Forelimb muscle (tissue), 1 donor: Measurements from ENCODE around the gene HDAC9. TPM values are rescaled to one million over a fixed set of nuclear protein-coding genes. Genes with fewer than 3 reads are reported as not detected.

Experiments used
- DNase-seq: peaks from one replicate; pipeline ENCODE4 v3.0.0-alpha.2; 2013; ENCODE audit warnings: low read depth
- polyA plus RNA-seq: library from polyadenylated mRNA; unstranded; fragments of 120-200 nt; gene quantifications from one replicate; pipeline ENCODE4 v1.2.1, GENCODE V29; 2013; ENCODE audit not compliant: insufficient read length

The HDAC9 gene
- polyA plus RNA-seq, 1 donor, result 18.6 TPM

- peak; percentile 39 for DNase-seq
These were observed 95.3 kb downstream of the HDAC9 start for GRCh38 chr7:18590744-18591340.

- DNase-seq, result no peak
These were observed 98.2 kb downstream of the HDAC9 start for GRCh38 chr7:18593602-18594279.

GRCh38 chr7:18597754-18598153, 102.2 kb downstream of the HDAC9 start:
- DNase-seq, result no peak

GRCh38 chr7:18607025-18607424, 111.5 kb downstream of the HDAC9 start:
- no peak for DNase-seq

GRCh38 chr7:18610331-18610948, 114.9 kb downstream of the HDAC9 start:
- DNase-seq, result no peak

GRCh38 chr7:18614841-18615240, 119.3 kb downstream of the HDAC9 start:
- DNase-seq, result no peak

GRCh38 chr7:18619311-18619710, 123.8 kb downstream of the HDAC9 start:
- no peak for DNase-seq

GRCh38 chr7:18623389-18623788, 127.8 kb downstream of the HDAC9 start:
- DNase-seq, result no peak

GRCh38 chr7:18624459-18624858, 128.9 kb downstream of the HDAC9 start:
- DNase-seq, result no peak

GRCh38 chr7:18626086-18626485, 130.5 kb downstream of the HDAC9 start:
- DNase-seq, result no peak

- DNase-seq, result no peak
These were observed 131.2 kb downstream of the HDAC9 start for GRCh38 chr7:18626717-18627116.

- DNase-seq, result no peak
These were observed 142.0 kb downstream of the HDAC9 start for GRCh38 chr7:18637516-18637915.

- DNase-seq, result no peak
These were observed 143.3 kb downstream of the HDAC9 start for GRCh38 chr7:18638594-18639452.

- no peak for DNase-seq
These were observed 144.2 kb downstream of the HDAC9 start for GRCh38 chr7:18639711-18640110.

- no peak for DNase-seq
These were observed 149.4 kb downstream of the HDAC9 start for GRCh38 chr7:18644981-18645380.

GRCh38 chr7:18647582-18647981, 152.0 kb downstream of the HDAC9 start:
- DNase-seq, result no peak

- DNase-seq, result no peak
These were observed 153.6 kb downstream of the HDAC9 start for GRCh38 chr7:18648849-18649758.

- DNase-seq, result no peak
These were observed 158.0 kb downstream of the HDAC9 start for GRCh38 chr7:18653381-18654155.

GRCh38 chr7:18654709-18655108, 159.2 kb downstream of the HDAC9 start:
- DNase-seq, result no peak

- no peak for DNase-seq
These were observed 160.0 kb downstream of the HDAC9 start for GRCh38 chr7:18655506-18655905.
